Activated T-helper 1 cell treated with anti-CD3 and anti-CD28 coated beads, Interleukin-2, amount 50 U/mL, for 16 hours (primary cell): Measurements from ENCODE around the gene IRF9.
A peak's percentile ranks its signal among the peaks of the same experiment; 100 is the strongest.
"Not testable (repeated sequence)": the region's sequence is repeated elsewhere in the genome, so short reads cannot be mapped to it uniquely, and the experiment has no call there.

Source experiments
- DNase-seq, 2 donors: peaks; one replicate each; pipeline ENCODE4 v3.0.0-alpha.2; 2020; ENCODE audit warnings: low read depth in 1 of 2, low spot score in 1 of 2

IRF9 gene

DNA sequence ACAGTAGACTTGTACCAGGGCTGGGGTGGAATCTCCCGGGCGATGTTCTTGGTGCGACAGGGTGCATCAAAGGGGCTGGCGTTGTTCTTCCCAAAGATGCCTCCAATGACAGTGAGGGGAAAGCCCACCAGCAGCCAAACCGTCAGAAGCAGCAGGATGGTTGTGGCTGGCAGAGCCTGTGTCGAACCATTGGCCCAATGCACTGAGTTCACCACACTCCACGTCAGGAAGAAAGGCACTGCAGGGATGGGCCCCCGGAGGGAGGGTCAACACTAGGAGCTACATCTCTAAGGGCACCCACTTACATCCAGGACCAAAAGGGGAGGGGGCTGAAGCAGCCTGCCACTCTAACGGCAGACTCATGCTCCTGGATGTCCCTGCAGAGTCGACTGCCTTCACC, 29.4 kb downstream of the IRF9 start:
- DNase-seq, result no peak

- DNase-seq, result no peak
These were observed 31.9 kb downstream of the IRF9 start for GRCh38 chr14:24192933-24193332.

- no peak for DNase-seq
These were observed 33.3 kb downstream of the IRF9 start for GRCh38 chr14:24194186-24194872.

DNA sequence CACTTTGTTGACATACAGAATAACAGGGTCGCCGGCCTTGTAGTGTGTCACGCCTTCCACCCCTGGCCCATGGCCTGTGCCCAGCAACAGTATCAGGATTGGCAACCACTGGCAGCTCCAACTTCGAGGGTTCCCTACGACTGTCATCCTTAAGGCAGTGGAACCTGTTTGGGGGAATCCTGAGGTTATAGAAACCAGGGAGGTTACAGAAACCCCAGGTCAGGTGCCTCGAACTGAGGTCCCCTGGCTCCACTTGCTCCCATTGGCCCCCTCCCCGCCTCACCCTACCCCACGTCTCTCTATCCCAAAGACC, 33.8 kb downstream of the IRF9 start:
- no peak for DNase-seq

- peak; percentile 73 to 78 for DNase-seq
These were observed 34.4 kb downstream of the IRF9 start, which contains the start of gene TM9SF1 for GRCh38 chr14:24195186-24196070. TSS of gene TM9SF1 (minus strand) at chr14:24195441. CDS start at chr14:24195019, 422 bp downstream.

DNA sequence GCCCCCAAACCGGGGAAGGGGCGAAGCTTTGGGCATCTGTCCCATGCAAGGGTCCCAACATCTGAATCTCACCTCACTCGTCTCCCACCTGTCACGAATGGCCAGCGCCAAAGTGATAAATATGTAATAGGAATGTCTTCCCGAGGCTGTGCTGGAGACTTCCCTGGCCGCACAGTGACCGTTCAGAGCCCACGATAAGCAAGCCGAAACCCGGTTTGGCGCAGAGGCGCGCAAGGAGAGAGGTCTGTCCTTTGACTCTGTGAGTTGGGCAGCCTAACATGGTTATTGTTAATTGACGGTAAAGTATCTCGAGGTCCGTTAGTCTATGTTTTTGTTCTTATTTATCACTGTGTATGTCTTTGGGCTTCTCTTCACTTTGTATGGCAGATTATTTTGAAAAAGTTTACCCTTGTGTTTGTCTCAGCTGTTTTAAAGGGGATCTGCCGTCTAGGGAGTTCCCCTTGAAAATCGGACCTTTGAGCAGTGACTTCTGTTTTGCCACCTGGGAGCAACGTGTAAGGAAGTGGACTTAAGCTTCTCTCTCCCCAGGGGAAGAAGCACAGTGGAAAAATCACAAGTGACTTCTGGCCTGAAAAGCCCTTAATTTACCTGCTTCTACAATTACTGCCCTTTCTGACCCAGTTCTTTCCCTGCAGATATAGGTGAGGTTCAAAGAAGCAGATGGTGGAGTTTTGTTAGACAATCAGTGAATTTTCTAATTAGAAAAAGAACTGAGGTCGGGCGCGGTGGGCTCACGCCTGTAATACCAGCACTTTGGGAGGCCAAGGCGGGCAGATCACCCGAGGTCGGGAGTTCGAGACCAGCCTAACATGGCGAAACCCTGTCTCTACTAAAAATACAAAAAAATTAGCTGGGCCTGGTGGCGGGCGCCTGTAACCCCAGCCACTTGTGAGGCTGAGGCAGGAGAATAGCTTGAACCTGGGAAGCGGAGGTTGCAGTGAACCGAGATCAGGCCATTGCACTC, 35.3 kb downstream of the IRF9 start:
- DNase-seq, result no peak

DNA sequence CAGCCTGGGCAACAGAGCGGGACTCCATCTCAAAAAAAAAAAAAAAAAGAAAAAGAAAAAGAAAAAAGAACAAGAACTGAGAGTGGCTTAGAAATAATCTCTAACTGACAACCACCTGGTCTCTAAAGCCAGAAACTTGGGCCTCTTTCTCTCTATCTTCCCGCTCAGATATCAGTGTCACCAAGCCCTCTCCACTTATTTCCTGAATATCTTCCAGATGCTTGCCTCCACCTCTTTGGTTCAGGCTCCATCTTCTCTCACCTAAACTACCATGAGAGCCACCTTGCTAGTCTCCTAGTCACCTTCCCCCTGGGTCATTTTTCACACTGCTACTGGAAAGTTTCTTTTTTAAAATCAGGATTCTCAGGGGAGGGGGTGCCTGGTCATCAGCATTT, 36.0 kb downstream of the IRF9 start:
- no peak for DNase-seq

DNA sequence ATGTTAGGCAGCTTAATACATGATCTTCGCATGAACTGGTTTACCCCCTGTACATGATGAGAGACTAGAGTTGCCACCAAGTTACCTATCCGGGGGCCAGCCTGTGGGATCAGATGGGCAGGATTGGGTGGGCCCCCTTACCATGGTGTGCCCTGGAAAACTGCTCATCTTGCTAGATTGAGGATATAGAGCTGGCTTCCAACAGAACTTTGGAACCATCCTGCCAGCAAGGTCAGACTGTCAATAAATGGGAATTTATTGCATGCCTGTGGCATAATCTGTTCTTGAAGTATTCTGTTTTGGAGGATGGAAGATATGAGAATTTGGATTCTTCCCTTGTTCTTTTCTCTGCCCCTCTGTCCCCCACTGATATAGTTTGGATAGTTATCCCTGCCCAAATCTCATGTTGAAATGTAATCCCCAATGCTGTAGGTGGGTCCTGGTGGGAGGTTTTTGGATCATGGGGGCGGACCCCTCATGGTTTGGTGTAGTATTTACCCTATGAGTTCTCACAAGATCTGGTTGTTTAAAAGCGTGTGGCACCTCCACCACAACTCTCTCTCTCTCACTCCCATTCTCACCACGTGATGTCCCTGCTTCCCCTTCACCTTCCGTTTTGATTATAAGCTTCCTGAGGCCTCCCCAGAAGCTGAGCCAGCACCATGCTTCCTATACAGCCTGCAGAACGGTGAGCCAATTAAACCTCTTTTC, 37.9 kb downstream of the IRF9 start:
- no peak for DNase-seq

DNA sequence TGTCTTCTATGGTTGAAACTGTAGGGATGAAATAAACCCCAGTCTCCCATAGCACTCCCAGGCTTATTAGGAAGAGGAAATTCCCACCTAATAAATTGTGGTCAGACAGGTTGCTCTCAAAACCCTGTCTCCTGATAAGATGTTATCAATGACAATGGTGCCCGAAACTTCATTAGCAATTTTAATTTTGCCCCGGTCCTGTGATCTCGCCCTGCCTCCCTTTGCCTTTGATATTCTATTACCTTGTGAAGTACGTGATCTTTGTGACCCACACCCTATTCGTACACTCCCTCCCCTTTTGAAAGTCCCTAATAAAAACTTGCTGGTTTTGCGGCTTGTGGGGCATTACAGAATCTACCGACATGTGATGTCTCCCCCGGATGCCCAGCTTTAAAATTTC, 41.5 kb downstream of the IRF9 start:
- not testable (repeated sequence) for DNase-seq

GRCh38 chr14:24203249-24203886, 42.3 kb downstream of the IRF9 start:
- not testable (repeated sequence) for DNase-seq

GRCh38 chr14:24204163-24205146, 43.4 kb downstream of the IRF9 start:
- no peak for DNase-seq

DNA sequence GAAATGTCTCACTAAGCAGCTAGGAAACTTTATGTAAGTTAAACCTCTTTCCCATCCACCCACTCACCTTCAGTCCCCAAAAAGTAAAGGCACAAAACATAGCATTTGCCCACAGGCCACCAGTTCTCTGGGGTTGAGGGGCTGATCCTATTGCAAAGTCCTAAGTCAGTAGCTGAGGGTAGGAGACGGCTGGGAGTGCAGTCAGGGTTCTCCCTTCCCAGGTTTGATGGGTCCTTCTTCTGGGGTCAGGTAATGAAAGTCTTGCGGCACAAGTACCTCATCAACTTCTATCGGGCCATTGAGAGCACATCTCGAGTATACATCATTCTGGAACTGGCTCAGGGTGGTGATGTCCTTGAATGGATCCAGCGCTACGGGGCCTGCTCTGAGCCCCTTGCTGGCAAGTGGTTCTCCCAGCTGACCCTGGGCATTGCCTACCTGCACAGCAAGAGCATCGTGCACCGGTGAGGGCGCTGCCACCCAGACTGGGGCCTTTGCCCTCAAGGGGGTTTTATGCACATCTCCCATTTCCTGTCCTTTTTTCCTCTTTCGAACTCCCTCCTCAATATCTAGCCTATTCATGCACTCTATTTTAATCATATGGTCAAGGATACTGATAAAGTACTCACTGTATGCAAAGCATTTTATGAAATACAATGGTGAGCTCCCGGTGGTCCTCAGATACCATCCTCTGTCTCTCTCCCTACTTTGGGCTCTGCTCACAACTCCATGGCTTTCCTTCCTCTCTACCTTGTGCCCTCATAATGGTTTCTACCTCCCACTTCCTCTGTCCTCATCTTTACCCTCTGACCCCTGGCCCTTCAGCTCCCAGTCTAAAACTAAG, 45.4 kb downstream of the IRF9 start:
- no peak for DNase-seq

DNA sequence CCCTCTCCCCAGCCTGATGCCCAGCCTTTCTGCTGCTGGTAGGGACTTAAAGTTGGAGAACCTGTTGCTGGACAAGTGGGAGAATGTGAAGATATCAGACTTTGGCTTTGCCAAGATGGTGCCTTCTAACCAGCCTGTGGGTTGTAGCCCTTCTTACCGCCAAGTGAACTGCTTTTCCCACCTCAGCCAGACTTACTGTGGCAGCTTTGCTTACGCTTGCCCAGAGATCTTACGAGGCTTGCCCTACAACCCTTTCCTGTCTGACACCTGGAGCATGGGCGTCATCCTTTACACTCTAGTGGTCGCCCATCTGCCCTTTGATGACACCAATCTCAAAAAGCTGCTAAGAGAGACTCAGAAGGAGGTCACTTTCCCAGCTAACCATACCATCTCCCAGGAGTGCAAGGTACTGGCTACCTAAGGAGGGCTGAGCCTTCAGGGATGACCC, 46.1 kb downstream of the IRF9 start:
- no peak for DNase-seq

GRCh38 chr14:24207625-24208024, 46.6 kb downstream of the IRF9 start:
- no peak for DNase-seq

- DNase-seq, result no peak
These were observed 50.2 kb downstream of the IRF9 start for GRCh38 chr14:24211311-24211710.

GRCh38 chr14:24212924-24213865, 52.1 kb downstream of the IRF9 start, which contains the start of gene CHMP4A:
TSS of gene CHMP4A (minus strand) at chr14:24213488. CDS start at chr14:24213439, 49 bp downstream.
- DNase-seq, result peak; percentile 92 to 93
